ENCODE results near the gene CCDC88C. TPM values are rescaled to one million over a fixed set of nuclear protein-coding genes. Genes with fewer than 3 reads are reported as not detected.

Gene CCDC88C
- total and polyA plus RNA-seq, 12 donors: 2.2 to 8.4 (median 4.9) TPM

DNA sequence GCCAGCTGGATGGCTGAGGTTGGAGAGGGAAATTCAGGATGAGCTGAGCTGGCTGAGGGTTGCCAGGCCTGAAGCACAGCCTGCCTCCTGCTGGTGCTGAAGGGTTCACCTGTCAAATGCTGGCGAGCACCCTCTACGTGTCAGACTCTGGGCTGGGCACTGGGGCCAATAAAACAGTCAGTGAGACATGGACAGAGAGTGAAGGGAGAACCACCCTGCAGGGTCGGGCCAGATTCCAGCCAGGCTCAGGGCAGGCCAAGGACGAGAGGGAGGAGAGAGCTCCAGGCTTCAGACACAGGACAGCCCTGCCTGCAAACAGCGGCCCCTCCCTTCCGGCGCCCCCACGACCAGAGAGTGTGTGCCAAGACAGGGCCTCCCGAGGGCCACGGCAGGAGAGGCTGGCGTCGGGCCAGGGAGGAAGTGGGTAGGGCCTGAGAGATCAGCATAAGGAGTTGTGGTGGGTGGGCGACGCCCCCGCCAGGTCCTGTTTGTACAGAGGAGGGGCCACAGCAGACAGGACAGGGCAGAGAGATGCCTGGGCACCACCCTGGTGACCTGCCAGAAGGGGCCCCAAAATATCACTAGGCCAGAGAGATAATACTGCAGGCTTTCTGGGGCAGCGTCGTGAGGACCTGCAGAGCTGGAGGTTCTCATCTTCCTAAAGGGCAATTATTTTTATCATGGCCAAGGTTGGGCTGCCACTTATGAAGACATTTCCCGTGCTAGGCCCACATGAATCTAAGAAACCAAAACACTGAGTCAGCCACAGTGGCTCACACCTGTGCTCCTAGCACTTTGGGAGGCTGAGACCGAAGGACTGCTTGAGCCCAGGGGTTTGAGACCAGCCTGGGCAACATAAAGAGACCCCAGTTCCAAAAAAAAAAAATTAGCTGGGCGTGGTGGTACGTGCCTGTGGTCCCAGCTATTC lies 100.0 kb downstream of the CCDC88C start:
- H3K4me3 ChIP-seq: no peak overlapping the region
- WGBS, 2 donors: 34 to 43% methylated on average over 20 to 21 of the region's 21 CpGs
- peak overlapping the region in 8 of 10 donors; percentile 35 to 81 (median 68) for H3K27ac ChIP-seq
- TF ChIP-seq, protein P1, sequence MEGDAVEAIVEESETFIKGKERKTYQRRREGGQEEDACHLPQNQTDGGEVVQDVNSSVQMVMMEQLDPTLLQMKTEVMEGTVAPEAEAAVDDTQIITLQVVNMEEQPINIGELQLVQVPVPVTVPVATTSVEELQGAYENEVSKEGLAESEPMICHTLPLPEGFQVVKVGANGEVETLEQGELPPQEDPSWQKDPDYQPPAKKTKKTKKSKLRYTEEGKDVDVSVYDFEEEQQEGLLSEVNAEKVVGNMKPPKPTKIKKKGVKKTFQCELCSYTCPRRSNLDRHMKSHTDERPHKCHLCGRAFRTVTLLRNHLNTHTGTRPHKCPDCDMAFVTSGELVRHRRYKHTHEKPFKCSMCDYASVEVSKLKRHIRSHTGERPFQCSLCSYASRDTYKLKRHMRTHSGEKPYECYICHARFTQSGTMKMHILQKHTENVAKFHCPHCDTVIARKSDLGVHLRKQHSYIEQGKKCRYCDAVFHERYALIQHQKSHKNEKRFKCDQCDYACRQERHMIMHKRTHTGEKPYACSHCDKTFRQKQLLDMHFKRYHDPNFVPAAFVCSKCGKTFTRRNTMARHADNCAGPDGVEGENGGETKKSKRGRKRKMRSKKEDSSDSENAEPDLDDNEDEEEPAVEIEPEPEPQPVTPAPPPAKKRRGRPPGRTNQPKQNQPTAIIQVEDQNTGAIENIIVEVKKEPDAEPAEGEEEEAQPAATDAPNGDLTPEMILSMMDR (IDR thresholded peaks at IDR 0.05): peak in 4 of 9 donors; percentile 18 to 42 (median 25)
- no peaks in the 10 kb centered on the region for H3K27me3 ChIP-seq
- intact Hi-C loops (cut with DNase I): no loop called here
- ATAC-seq (peak; percentile 48 to 94 (median 88)), DNase-seq (peak; percentile 71 to 87)
- H3K9me3 ChIP-seq: no peaks in the 10 kb centered on the region
- H3K36me3 ChIP-seq: peaks cover 0 to 62% (median 0%) of the 10 kb centered on the region in 9 donors
- H3K4me1 ChIP-seq: peaks cover 16 to 47% (median 38%) of the 10 kb centered on the region in 9 donors

- H3K4me1 ChIP-seq: peaks cover 16 to 38% (median 30%) of the 10 kb centered on the region in 9 donors
- TF ChIP-seq, protein P1 (IDR thresholded peaks at IDR 0.05): no peak
- H3K9me3 ChIP-seq: no peaks in the 10 kb centered on the region
- no peak for DNase-seq
- H3K27me3 ChIP-seq: no peaks in the 10 kb centered on the region
- peaks cover 0 to 63% (median 0%) of the 10 kb centered on the region in 9 donors for H3K36me3 ChIP-seq
- WGBS, 2 donors: 96 to 97% methylated on average over 2 of the region's 2 CpGs
- H3K4me3 ChIP-seq: no peak overlapping the region
- intact Hi-C loops (cut with DNase I): no loop called here
- no peak for ATAC-seq
- H3K27ac ChIP-seq: peak overlapping the region in 7 of 10 donors; percentile 35 to 81 (median 69)
Observed at GRCh38 chr14:91316761-91317160, 100.9 kb downstream of the CCDC88C start.

GRCh38 chr14:91315844-91316267 lies 101.8 kb downstream of the CCDC88C start:
- TF ChIP-seq, protein P1 (IDR thresholded peaks at IDR 0.05): no peak
- Histone ChIP-seq H3K27ac (peak overlapping the region in 2 of 10 donors; percentile 10 to 81), H3K36me3 (peaks cover 0 to 62% (median 0%) of the 10 kb centered on the region in 9 donors), H3K4me3 (no peak overlapping the region), H3K9me3 (no peaks in the 10 kb centered on the region), H3K27me3 (no peaks in the 10 kb centered on the region), H3K4me1 (peaks cover 16 to 43% (median 28%) of the 10 kb centered on the region in 9 donors)
- DNase-seq (no peak), ATAC-seq (peak in 2 of 8 donors; percentile 7 to 19)
- intact Hi-C loops (cut with DNase I): no loop called here
- 59 to 61% methylated on average over 6 of the region's 6 CpGs for WGBS, 2 donors

- DNase-seq: no peak
Observed at GRCh38 chr14:91313852-91314251, 103.8 kb downstream of the CCDC88C start.

More at GRCh38 chr14:91313852-91314251, 103.8 kb downstream of the CCDC88C start:
- no peak for ATAC-seq
- Histone ChIP-seq H3K4me3 (no peak overlapping the region), H3K9me3 (no peaks in the 10 kb centered on the region), H3K4me1 (peaks cover 16 to 48% (median 28%) of the 10 kb centered on the region in 9 donors), H3K27ac (no peak overlapping the region), H3K36me3 (peaks cover 0 to 62% (median 0%) of the 10 kb centered on the region in 9 donors), H3K27me3 (peaks cover 0 to 4% (median 0%) of the 10 kb centered on the region in 7 donors)
- WGBS, 2 donors: 89 to 90% methylated on average over 14 of the region's 14 CpGs
- intact Hi-C loops (cut with DNase I): no loop called here
- TF ChIP-seq, protein P1 (IDR thresholded peaks at IDR 0.05): no peak

Data from heart right ventricle (tissue), 16 donors.